DMS114 treated with DMSO at 0.1 percent for 48 hours (cell line): Measurements from ENCODE around the gene C1orf198.
"Not testable (repeated sequence)": the region's sequence is repeated elsewhere in the genome, so short reads cannot be mapped to it uniquely, and the experiment has no call there.

Source experiments
- DNase-seq: peaks from one replicate; lab custom pipeline; 2025; ENCODE audit not compliant: unreplicated experiment; lab: John Stamatoyannopoulos, UW

Gene C1orf198

DNA sequence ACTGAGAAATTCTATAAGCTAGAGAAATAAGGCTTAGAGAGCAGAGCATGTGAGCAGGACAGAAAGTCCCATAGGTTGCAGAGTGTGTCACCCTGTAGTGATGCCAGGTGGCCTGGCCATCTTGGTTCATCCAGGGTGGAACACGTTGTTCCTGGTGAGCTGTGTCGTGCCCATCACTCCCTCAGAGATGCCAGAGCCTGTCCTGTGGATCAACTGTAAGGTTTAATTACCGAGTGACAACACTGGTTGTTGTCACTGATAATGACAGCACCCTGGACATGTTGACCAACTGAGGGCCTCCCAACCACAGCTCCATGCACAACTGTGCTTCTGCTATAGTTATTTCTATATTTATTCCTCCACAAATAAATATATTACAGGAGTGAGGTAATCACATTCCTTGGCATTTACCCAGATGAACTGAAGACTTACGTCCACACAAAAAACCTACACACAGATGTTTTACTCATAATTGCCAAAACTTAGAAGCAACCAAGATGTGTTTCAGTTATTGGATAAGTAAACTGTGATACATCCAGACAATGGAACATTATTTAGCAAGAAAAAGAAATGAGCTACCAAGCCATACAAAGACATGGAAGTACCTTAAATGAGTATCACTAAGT is 6.2 kb downstream of the C1orf198 start:
- DNase-seq = no peak

DNA sequence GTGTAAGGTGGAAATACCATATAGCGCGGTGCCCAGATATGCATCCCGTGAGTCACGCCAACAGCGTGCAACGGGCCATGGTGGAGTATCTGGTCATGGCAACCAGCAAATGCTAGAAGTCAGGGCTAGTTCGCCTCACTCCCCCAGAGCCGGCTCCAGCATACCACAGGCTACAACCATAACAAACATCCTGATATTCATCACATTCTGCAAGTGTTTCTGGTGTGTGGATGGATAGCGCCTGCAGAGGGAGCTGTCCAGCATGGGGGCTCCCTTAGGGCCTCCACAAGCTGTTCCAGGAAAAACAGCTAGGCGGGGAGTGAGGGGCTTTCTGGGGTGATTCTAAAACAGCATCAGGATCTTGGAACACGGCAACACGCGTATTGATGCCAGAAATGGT is 6.8 kb downstream of the C1orf198 start:
- DNase-seq = no peak

DNA sequence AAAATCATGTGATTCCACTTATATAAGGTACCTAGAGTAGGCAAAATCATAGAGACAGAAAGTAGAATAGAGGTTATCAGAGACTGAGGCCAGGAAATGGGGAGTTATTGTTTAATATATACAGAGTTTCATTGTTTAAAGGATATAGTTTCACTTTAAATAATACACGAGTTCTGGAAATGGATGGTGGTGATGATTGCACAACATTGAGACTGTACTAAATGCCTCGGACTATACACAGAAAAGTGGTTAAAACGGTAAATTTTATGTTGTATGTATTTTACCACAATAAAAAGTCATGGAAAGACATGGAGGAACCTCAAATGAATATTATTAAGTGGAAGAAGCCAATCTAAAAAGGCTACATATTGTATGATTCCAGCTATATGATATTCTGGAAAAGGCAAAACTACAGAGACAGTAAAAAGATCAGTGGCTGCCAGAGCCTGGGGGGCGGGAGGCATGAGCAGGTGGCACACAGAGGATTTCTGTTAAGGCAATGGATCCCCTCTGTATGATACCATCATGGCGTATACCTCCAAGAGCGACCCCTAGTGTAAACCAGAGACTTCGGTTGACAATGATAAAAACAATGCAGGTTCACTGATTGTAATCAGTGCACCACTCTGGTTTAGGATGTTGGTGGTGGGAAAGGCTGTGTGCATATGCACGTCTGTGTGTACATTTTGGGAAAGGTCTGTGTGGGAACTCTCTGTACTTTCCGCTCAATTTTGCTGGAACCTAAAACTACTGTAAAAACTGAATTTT is 7.5 kb downstream of the C1orf198 start:
- DNase-seq = no peak

DNA sequence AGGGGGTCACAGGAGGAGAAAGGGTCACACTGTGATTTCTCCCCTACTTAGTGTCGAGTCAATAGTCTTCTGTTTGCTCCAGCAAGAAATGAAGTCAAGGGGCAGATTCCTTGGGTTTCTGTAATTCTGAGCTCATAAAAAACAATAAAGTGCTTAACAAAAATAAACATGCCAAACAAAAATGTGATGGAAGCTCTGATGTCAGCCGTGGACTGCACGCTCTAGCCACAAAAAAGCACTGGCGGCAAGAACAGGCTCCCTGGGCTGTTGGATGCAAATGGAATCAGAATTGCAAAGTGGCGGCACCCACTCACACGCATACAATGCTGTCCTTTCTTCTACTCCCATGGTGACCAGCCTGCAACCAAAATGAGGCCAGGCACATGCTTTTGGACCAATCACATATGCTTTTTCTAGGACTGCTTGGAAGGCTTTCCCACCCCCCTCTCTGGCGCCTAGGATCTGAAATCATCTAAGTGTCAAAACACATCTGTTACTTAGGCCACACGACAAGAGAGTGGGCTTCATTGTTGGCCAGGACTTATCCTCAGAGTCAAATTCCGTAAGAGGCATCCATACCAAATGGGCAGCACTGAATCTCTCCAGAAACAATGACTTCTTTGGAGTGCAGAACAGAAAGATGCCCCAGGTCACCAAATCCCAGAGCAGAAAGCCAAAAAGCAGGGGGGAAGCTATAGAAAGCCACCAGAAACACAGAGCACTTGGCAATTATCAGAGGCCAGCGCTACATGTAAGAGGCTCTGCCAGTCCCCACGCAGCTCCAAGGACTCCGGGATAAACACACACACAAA is 9.2 kb downstream of the C1orf198 start:
- no peak for DNase-seq

DNA sequence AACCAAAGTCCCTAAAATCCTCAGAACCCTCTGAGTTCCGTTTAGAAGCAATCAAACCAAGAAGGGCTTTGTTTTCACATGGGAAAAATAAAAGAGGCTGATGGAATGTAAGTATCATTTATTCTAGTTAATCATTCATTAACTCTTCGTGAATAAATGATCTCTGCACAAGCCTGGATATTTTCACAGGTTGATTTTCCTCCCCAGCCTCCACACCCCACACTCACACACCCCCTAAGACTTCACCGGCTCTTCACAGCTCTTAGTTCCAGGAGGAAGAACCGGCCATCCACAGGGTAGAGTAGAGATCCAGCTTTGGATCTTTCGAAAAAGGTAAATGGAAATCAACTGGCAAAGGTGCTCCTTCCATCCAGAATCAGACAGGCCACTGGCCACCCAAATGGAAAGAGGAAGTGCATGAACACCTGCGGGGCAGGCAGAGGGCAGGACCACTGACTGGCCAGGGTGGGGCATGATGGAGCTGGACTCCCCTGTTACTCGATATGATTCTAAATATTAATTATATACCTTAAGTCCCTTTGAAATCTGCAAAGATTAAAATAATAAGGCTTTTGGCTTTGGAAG is 10.0 kb downstream of the C1orf198 start:
- no peak for DNase-seq

DNA sequence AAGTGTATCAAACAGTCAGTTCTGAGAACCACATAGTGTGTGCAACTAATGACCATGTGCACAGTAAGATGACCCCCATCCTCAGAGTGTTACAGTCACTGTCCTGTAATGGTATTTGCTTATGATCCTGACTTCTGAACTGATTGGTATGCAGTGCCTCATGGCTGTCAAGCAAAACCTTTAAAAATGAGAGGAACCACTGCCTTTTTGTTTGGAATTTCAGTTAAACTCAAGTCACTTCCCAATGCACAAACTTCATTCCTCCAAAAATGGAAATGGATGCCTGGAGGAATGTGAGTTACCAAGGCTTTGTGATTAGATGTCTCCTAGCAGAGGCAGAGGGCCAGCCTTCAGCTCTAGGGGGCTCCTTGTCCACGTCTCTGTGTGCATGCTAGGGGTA is 10.5 kb downstream of the C1orf198 start:
- no peak for DNase-seq

DNA sequence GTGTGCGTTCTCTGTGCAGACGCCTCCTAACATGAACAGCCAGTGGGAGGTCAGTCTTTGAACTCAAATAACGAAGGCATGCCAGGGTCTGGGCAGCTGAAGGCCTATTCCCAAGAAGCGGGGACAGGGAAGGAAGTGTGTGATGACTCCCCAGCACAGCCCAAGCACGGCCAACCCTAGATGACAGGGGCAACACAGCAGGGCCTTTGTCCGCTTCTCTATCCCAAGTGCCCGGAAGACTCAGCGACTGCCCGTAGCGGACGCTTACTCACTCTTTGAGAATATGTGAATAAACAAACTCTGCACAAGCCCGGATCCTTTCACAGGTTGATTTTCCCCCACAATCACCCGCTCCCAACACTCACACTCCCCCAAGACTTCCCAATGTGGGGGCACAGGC is 11.2 kb downstream of the C1orf198 start:
- no peak for DNase-seq

DNA sequence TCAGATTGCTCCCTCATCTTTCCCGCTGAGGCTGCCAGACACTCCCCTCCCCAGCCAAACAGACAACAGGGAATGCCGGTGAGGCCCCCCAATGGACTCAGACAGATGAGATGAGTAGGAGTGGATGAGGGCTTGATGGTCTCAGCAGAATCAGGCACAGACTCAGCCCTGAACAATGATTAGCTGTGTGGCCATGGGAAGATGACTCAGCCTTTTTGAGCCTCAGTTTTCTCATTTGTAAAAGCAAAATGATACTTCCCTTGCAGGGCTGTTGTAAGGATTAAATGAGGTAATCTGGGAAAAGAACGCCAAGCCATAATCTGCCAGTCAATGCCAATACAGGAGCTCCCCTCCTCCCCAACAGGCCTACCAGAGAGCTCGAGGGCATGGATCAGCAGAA is 12.4 kb downstream of the C1orf198 start:
- no peak for DNase-seq

DNA sequence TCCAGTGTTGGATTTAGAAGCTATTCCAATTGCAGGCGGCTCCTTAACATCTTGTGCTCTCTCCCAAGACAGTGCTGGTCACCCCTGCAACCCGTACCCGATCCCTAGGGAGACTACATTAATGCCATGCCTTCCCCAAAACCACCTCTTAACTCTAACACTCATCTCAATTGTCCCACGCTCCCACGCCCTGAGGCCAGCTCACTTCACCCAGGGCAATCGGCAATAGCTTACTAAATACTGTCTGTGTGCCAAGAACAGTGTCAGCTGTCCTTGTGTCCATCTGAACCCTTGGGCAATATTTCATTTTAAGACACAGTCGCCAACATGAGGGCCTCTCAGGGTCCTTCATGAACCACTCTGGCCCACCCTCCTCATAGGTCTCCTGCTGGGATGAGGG is 13.9 kb downstream of the C1orf198 start:
- no peak for DNase-seq

DNA sequence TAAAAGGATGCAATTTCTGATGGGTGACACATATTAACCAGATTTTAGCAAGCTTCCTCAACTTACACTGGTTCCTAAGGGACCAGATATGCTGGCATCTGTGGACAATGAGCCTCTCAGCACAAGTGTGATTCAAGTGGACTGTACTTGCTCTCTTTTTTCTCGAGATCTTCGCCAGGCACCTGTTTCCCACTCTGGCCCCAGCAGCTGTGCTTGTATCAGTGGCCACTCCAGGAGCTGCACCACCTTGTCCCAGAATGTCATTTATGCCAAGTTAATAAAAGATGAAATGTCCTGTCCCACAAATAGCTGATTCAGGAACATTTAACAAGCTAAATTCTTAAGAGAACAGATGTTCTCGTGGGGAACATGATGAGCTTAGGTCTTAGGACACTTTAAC is 14.6 kb downstream of the C1orf198 start:
- no peak for DNase-seq

DNA sequence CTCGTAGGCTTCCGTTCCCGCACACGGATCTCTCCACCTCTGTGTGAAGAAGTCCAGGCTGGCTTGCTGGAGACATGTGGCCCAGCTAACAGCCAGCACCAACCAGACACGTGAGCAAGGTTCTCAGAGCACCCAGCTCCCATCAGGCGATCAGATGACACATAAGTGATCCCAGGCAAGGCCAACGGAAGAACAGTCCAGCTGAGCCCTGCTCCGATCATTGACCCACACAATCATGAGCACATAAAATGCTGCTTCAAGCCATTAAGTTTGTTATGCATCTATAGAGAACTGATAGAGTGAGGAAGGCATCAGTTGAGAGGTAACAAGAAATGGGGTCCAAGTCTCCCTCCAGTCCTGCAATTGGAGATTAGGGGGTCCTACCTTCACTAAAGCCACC is 15.4 kb downstream of the C1orf198 start:
- no peak for DNase-seq

DNA sequence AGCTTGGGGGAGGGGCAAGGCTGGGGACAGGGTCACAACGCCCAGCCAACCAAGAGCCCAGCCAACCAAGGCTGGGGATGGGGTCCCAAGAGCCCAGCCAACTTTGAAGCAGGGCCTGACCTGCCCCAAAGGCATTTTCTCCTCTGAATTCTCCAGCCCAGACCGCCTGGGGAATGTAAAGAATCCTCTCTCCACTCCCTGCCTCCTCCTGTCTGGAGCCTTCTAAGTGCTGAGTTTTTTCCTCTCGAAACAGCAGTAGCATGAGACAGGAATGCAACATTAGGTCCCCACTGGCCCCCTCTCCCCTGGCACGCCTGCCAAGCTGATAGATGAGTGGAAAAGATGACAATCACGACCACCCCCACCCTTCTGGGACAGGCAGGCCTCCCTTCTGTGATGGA is 17.0 kb downstream of the C1orf198 start:
- no peak for DNase-seq

DNA sequence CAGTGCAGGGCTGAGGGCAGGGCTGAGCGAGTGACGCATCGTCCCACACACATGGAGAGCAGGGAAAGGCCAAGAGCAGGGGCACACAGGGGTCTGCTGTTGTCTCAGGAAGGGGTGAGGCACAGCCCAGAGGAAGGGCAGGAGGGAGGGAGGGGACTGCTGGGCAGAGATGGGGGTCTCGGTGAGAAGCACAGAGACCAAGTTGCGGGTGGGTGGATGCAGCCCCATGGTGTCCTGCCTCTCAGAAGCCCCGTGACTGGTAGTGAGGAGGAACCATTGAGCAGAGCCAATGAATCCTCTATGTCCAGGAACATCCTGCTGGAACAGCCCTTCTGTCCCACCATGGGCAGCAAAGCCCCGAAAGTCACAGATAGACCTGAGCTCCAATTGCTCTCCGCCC is 17.8 kb downstream of the C1orf198 start:
- no peak for DNase-seq

DNA sequence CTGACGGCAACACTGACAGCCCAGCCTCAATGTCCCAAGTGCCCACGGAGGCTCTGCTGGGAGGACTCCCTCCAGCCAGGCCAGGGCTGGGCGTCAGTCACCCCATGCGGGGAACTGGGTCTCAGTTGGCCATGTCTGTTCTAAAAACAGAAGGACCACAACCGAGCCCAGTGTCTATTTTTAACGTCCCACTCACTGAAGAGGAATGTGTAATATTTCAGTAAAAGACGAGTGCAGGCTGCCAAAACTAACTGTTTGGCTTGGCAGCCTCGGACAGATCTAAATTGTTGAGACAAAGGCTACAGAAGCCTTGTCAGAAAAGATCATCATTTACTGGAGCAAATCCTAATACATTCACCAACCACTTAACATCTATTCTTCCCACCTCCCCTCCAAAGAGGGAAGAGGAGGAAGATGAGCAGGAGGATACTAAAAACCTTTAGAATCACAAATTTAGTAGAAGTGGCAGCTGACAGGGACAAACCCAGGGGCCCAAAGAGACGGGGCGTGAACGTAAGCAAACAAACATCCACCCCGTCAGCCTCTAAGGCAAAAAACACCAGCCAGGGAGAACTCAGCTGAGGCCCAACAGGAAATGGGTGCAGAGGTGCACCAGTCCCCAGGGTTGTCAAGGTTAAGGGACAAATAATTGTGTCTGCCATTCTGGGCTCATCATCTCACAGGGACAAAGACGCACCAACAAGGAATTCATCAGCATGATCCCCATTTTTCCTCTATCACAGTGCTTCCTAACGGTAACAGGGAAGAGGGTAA is 18.7 kb downstream of the C1orf198 start:
- DNase-seq = no peak

DNA sequence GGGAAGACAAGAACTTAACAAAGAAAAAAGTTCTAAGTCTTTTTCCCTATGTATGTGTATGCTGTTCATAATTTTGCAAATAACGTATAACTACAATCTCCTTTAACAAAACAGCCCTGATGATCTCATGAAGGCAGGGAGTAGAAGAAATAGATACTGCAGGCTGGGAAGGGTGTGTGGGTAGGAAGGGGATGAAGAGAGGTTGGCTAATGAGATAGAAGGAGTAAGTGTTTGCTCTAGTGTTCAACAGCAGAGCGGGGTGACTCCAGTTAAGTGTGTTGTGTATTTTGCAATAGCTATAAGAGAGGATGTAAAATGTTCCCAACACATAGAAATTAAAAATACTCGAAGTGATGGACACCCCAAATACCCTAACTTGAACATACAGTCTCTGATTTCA is 20.1 kb downstream of the C1orf198 start:
- DNase-seq = no peak

DNA sequence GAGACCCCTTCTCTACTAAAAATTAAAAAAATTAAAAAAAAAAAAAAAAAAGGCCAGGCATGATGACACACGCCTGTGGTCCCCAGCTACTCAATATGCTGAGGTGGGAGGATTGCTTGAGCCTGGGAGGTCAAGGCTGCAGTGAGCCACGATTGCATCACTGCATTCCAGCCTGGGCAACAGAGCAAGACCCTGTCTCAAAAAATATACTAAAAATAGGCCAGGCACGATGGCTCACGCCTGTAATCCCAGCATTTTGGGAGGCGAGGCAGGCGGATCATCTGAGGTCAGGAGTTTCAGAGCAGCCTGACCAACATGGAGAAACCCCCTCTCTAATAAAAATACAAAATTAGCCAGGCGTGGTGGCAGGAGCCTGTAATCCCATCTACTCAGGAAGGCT is 23.1 kb downstream of the C1orf198 start:
- not testable (repeated sequence) for DNase-seq

DNA sequence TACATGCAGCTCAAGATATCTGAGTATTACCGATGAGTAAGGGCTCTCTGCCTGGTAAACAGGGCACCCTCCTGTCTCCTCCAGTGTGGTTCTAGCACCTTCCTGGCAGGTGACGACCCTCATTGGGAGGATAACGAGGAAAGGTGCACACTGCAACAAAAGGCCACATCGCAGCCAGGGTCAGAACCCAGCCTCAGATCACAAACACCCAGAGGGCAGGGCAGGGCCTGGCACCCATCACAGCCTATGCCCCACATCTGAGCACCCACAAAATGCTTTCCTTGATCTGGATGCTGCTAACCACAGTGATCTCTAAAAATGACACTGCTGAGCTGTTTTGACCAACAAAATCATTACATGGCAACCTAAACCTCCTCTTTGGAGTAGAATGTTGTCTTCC is 23.8 kb downstream of the C1orf198 start:
- no peak for DNase-seq

DNA sequence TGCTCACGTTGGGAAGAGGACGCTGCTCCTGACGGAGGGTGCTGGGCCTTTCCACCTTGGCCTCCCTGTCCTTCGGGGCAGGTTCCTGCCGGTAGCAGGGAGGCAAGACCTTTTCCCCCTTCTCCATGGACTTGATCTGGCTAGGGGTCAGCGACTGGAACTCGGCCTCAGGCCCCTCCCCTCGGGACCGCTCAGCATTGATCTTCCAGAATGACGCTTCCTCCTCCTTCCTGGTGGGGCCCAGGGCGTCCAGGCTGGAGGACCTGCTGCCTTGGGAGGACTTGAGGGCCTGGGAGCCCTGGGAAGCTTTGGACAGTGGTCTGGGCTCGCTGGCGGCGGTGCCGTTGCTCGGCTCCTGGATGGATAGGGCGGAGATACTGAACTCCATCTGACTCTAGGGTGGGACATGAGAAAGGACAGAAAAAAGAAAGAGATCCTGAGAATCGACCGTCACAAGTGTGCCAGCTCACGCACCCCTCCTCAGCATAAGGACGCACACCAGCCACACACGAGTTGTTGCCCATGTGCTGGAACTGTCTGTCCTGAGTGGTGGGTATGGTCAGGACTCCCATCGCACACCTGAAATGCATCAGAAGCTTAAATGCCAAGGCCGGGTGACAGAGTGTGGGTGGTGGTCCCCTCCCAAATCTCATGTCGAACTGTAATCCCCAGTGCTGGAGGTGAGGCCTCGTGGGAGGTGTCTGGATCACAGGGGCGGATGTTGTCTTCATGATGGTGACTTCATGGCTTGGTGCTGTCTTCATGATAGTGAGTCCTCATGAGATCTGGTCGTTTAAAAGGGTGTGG is 24.6 kb downstream of the C1orf198 start:
- DNase-seq = no peak

DNA sequence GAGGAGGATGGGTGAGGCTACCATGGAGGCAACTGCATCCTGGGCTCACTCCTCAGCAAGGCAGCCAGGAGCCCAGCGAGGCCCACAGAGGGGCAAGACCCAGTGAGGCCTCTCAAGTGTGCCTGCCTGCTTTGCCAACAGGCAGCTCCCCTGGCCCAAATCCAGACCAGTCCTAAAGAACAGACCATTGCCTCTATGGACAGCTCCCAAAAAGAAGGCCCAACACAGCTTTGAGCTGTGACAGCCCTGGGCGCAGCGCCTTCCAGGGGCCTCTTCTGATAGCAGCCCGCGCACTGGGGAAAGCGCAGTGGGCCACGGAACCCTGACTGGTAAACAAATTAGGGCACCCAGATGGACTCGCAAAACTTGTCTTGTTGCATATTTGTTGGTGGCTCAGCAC is 25.5 kb downstream of the C1orf198 start:
- no peak for DNase-seq

DNA sequence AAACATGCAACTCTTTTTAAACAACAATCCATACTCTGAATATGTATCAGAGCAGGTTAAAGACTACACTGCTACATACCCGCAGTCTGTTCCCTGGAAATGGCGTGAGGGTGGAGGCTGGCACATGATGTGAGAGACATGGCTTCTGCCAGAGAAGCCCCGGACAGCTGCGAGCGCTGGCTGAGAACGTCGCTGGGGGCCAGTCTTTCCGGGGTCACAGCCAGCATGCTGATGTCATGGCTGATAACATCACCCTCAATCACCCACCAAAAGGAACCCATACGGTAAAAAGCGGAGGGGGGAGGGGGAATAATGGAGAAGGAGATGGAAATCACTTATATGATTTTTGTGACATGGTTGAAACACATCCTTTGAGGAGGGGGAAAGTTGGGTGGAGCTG is 29.1 kb downstream of the C1orf198 start:
- no peak for DNase-seq
